ACHN (cell line): ENCODE data around the gene PAIP2.
A peak's percentile ranks its signal among the peaks of the same experiment; 100 is the strongest.
"Not testable (repeated sequence)": the region's sequence is repeated elsewhere in the genome, so short reads cannot be mapped to it uniquely, and the experiment has no call there.

Source experiments
- DNase-seq: peaks from one replicate; pipeline ENCODE4 v3.0.0-alpha.2; 2015
- in situ Hi-C: cut with HindIII; loops from 2 replicates; pipeline ENCODE4 v1.10.0; 2017; ENCODE audit warnings: low sequenced_read_pairs, low pct_ligation_motif_present, low pct_unique_long_range_greater_than_20kb

The PAIP2 gene

DNA sequence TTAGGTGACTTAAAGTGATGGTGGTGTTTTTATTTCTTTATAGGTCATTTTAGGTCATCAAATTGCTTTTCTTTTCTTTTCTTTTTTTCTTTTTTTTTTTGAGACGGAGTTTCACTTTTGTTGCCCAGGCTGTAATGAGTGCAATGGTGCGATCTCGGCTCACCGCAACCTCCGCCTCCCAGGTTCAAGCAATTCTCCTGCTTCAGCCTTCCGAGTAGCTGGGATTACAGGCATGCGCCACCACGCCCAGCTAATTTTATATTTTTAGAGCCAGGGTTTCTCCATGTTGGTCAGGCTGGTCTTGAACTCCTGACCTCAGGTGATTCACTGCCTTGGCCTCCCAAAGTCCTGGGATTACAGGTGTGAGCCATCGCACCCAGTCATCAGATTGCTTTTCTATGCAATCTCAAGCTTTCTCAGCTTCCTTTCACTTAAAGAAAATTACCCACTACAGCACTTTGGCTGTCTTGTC lies 30.9 kb upstream of the PAIP2 start:
- DNase-seq: peak; percentile 19

DNA sequence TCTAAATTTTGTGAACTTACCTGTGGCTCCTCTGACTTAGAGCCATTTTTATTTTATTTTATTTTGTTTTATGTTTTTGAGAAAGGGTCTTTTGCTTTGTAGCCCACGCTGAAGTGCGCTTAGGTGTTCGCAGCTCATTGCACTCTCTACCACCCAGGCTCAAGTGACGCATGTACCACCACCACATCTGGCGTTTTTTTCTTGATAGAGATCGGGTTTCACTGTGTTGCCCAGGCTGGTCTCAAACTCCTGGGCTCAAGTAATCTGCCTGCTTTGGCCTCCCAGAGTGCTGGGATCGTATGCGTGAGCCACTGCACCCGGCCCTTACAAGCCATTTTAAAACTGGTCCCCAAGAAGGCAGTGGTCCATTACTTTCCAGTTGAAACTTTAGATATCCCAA lies 29.6 kb upstream of the PAIP2 start:
- in situ Hi-C loops: no loop called here
- no peak for DNase-seq

More for the DNA sequence above, 30.9 kb upstream of the PAIP2 start:
- in situ Hi-C loops: not testable (repeated sequence)

DNA sequence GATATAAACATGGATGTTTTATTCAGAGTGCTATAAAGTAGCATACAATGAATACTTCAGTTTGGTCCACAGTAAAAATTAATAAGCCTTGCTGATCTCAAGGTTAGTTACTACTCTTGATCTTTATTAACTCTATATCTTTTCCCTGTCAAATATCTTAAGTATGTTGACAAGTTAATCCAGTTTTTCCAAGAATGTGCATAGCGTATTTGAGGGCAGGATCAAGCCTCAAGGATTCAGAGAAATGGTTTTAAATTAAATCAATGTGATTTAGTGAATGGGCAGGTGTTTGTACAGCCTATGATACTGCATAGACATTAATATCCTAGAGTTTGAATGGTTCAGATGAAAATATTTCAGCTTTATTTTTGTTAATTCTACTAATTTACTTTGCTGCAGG lies 27.4 kb upstream of the PAIP2 start:
- DNase-seq: no peak
- in situ Hi-C loops: no loop called here

DNA sequence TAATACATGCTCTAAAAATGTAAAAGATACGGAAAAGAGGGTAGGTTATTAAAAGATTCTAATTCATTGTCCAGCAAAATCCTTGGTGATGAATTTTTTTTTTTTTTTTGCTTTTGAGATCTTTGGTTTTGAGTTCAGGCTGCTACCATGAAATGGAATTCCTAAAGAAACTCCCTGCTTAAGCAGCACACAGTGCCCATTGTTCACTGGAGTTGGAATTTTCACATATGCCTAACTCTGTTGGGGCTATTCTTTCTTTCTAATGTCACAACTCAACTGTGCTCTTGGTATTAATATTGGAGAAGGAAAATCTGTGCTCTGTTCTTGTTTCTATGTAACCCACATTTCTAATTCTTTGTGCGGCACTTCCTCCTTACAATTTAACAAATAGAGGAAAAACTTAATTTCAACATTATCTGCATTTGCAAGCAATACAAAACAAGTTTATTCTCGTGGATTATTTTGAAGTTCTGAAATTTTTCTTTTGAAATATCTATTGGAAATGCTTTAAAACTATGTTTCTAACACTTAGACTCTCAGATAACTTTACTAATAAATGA lies 26.5 kb upstream of the PAIP2 start:
- in situ Hi-C loops: no loop called here
- DNase-seq: no peak

DNA sequence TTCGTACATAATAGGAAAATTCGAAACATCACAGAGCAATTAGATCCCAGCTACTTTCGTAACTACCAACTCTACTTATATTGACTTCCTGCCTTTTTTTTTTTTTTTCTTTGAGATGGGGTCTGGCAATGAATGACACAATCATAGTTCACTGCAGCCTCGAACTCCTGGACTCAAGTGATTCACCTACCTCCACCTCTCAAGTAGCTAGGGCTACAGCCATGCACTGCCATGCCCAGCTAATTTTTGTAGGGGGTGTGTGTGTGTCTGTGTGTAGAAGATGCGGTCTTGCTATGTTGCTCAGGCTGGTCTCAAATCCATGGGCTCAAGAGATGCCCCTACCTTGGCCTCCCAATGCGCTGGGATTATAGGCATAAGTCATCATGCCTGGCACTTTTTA lies 5.8 kb upstream of the PAIP2 start:
- DNase-seq: no peak
- in situ Hi-C loops: no loop called here

DNA sequence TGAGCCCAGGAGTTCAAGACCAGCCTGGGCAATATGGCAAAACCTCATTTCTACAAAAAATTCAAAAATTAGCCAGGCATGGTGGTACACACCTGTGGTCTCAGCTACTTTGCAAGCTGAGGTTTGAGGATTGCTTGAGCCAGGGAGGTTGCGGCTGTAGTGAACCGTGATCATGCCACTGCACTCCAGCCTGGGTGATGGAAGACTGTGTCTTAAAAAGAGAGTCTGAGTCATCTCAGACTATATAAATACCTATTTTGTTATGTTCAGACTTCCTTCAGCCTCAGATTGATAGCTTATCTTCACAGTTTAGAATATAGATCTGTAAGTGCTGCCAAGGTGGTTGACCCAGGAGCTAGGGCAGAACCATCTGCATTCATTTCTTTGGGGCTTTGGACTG lies 1.6 kb upstream of the PAIP2 start:
- DNase-seq: no peak
- in situ Hi-C loops: no loop called here

DNA sequence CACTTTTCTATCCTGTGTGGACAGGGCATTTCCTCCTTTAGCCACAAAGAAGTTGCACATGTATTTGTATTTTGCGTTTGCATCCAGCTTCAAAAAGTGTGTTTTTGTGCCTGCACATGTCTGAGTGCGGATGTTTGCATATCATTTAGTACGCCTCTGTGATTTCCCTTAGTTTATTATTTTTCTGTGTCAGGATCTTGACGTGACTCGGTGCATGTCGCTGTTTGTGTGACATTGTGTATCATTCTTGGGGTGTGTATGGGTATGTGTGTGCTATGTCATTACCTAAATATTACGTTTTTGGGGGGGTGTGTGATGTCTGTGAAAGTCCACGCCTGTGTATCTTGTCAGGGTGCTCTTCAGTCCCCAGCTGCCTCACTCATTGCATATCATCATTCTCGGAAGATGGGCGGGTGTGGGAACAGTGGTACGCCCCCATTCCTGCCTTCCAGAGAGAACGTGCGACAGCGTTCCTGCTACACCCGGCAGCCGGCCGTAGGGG lies 416 bp upstream of the PAIP2 start:
- in situ Hi-C loops: no loop called here

DNA sequence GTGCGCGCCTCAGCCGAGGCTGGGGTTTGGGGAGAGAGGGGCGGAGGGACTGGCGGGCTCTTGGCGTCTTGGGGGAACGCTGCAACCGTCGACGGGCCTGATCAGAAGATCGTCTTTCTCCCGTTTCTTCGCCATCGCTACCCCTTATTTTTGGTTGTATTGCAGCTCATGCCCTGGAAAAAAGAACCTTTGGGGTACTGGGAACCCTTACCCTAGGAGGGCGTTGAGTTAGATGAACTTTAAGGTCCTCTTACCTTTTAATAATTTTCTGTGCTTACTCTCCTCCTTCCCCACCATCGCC lies 719 bp downstream of the PAIP2 start:
- DNase-seq: no peak
- in situ Hi-C loops: no loop called here

More for the DNA sequence above, 416 bp upstream of the PAIP2 start:
- no peak for DNase-seq

DNA sequence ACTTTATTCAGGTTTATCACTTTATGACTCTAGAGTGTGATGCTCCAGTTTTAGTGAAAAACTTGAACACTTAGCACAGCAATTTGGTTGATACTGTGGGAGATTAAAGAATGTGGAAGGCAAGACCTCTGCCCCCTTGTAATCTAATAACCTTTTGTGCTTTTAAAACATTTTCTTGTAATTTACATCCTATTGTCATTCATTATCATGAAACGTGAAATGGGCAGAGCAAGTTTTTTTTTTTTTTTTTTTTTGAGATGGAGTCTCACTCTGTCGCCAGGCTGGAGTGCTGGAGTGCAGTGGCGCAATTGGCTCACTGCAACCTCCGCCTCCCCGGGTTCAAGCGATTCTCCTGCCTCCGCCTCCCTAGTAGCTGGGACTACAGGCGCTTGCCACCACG lies 1.8 kb downstream of the PAIP2 start:
- in situ Hi-C loops: no loop called here
- no peak for DNase-seq

DNA sequence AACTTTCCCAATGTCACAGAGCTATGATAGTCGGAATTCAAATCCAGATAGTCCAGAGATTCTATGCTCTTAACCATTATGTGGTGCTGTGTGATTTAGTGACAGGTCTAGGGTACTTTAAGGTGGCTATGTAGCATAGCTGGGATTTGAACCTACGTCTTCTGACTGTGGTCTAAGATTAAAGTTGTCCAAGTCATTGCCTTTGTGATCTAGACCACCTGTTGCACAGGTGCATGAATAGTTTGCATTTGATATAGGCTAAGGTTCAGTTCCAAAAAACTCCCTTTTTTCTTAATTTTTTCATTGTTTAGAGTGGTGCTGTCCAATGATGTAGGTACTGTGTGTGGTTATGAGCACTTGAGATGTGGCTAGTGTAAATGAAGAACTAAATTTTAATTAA lies 2.5 kb downstream of the PAIP2 start:
- DNase-seq: no peak
- in situ Hi-C loops: no loop called here

DNA sequence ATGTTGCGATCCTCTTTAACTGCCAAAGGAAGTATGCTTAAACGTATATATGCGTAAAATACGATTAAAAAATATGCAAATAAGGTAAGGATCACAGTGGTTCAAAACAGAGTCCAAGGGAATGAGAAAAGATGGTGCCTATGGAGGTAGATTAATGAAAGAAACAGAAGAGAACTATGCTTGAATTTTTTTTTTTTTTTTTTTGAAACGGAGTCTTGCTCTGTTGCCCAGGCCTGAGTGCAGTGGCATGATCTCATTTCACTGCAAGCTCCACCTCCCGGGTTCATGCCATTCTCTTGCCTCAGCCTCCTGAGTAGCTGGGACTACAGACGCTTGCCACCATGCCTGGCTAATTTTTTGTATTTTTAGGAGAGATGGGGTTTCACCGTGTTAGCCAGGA lies 3.8 kb downstream of the PAIP2 start:
- DNase-seq, in situ Hi-C loops: not testable (repeated sequence)

DNA sequence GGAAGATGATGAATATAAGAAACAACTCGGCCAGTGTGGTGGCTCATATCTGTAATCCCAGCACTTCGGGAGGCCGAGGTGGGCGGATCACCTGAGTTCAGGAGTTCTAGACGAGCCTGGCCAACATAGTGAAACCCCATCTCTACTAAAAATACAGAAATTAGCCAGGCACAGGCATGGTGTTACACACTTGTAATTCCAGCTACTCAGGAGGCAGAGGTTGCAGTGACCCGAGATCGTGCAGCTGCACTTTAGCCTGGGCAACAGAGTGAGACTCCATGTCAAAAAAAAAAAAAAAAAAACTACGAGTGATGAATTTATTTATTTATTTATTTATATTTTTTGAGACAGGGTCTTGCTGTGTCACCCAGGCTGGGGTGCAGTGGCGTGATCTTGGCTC lies 6.2 kb downstream of the PAIP2 start:
- DNase-seq, in situ Hi-C loops: not testable (repeated sequence)

DNA sequence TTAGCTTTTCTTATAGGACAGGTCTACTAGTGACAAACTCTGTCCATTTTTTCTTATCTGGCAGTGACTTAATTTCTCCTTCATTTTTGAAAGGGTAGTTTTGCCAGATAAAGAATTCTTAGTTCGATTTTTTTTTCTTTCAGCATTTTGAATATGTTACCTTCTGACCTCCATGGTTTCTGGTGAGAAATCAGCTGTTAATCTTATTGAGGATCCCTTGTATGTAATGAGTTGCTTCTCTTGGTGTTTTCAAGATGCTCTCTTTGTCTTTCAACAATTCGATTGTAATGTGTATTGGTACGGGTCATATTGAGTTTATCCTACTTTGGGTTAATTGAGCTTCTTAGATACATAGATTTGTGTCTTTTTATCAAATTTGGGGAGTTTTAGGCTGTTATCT lies 12.5 kb downstream of the PAIP2 start:
- in situ Hi-C loops: no loop called here

DNA sequence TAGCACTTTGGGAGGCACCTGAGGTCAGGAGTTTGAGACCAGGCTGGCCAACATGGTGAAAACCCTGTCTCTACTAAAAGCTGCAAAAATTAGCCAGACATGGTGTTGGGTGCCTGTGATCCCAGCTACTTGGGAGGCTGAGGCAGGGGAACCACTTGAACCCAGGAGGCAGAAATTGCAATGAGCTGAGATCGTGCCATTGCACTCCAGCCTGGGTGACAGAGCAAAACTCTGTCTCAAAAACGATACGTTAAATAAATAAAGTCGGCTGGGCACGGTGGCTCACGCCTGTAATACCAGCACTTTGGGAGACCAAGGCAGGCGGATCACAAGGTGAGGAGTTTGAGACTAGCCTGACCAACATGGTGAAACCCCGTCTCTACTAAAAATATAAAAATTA lies 14.2 kb downstream of the PAIP2 start:
- DNase-seq, in situ Hi-C loops: not testable (repeated sequence)

More for the DNA sequence above, 12.5 kb downstream of the PAIP2 start:
- no peak for DNase-seq

DNA sequence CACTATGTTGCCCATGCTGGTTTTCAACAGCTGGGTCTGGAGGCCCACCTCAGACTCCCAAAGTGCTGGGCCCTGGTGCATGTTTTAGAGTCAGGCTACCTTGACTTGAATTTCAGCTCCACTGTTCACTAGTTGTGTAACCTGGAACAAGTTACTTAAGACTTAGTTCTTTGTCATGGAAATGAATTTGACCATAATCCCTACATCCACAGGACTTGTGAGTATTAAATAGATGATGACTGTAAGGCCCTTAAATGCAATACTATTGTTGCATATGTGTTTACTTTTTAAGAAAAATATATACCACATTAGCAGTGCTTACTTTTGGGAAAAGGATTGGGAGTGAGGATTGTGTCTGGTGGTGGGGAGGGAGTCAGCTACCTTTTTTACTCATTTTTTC lies 16.4 kb downstream of the PAIP2 start:
- in situ Hi-C loops: no loop called here
- DNase-seq: no peak

DNA sequence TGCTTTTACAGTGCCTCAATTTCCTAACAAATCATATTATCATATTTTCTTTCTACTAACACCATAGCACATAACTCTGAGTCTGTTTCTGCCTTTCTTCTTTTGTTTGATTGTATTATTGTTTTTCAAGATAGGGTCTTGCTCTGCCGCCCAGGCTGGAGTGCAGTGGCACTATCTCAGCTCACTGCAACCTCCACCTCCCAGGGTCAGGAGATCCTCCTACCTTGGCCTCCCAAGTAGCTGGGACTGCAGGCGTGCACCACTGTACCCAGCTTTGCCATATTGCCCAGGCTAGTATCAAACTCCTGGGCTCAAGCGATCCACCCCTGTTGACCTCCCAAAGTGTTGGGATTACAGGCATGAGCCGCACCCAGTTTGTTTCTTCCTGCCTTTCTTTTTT lies 18.7 kb downstream of the PAIP2 start:
- no peak for DNase-seq
- in situ Hi-C loops: no loop called here

DNA sequence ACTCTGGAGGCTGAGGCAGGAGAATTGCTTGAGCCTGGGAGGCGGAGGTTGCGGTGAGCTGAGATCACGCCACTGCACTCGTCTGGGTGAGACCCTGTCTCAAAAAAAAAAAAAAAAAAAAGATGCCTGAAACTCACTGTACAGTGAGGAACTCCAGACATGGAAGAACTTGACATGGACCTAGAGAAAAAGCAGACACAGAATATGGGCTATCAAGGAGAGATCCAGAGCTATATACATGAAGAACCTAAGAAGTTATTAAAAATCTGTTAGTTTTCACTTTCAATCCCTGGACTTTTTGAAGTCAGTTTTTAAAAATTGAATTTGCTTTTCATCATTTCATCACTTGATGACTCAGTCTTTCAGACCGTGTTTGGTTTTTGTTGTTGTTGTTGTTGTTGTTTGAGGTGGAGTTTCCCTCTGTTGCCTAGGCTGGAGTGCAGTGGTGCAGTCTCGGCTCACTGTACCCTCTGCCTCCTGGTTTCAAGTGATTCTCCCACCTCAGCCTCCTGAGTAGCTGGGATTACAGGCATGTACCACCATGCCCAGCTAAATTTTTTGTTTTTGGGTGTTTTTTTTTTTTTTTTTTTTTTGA lies 20.3 kb downstream of the PAIP2 start:
- in situ Hi-C loops: no loop called here
- no peak for DNase-seq

DNA sequence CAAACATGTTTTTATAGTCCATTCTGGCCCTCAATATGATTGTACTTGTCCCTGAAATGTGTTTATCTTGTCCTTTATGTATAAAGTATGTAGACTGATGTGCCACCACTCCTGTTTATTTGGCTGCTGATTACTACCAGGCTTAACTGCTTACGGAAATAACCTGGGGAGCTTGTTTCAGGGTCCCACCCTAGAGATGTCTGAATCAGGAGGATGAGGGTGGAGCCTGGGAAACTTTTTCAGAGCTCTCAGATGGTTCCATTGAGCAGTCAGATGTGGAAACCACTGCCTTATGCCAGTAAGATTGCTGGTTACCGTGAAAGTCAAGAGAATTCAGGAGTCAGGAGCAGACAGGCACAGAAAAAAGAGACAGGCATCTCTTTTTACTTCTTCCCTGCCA lies 22.3 kb downstream of the PAIP2 start:
- in situ Hi-C loops: no loop called here
- no peak for DNase-seq

DNA sequence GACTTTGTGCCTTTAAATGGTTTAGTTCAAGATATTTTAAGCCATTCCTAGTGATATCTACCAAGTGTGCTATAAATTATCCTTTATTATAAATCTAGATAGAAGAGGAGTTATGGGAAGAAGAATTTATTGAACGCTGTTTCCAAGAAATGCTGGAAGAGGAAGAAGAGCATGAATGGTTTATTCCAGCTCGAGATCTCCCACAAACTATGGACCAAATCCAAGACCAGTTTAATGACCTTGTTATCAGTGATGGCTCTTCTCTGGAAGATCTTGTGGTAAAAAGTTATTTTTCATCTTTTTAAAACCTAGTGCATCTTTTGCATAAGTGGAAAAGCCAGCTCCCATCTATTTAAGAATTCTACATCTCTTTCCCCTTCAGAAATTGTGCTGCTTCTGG lies 22.8 kb downstream of the PAIP2 start:
- no peak for DNase-seq
- in situ Hi-C loops: no loop called here

DNA sequence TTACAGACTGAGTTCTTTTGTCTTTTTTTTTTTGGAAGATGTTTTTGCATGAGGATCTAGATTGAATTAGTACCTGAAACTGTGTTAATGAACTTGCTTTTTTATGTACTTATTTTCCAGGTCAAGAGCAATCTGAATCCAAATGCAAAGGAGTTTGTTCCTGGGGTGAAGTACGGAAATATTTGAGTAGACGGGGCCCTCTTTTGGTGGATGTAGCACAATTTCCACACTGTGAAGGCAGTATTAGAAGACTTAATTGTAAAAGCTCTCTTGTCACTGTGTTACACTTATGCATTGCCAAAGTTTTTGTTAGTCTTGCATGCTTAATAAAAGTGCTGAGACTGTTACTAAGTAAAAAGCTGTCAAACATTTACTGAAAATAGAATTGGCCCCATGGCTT lies 27.0 kb downstream of the PAIP2 start:
- peak; percentile 7 for DNase-seq
- in situ Hi-C loops: no loop called here

DNA sequence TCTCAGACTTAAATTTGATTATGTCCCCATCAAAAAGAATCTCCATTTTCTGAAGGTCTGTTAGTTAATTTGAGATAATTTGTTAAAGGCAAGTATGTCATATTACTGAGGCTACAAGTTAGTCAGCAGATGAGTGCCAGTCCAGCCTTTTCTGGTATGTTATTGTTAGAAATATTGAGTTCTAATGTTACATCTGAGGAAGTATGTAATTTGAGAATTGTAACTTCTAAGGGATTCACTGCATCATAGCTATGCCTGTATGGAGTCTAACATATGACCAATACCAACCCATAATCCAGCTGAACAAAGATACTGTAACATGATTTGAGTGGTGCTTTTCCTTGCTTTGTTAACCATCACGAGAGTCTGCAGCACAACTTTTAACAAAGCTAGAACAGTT lies 27.5 kb downstream of the PAIP2 start:
- no peak for DNase-seq
- in situ Hi-C loops: no loop called here
